ENCODE data around the gene CCDC85C.

The CCDC85C gene

DNA sequence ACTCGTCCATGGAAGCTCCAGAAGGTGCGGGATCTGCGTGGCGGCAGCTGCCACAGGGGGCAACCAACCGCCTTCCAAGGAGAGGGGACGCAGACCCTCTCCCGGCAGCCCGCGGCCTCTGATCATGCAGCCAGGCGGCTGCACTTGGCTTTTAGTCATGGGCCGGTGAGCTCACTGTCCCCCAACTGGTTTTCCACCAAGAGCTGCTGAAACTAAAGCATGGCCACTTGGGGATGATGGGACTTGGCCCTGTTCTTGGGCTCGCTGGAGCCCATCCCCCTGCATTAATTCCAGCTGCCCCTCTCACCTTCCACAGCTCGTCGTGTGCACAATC, 39.1 kb downstream of the CCDC85C start:
- peak overlapping the region in 4 of 21 experiments; percentile 1 to 64 (median 10) for H3K27ac ChIP-seq
- no peak overlapping the region for H3K4me3 ChIP-seq

DNA sequence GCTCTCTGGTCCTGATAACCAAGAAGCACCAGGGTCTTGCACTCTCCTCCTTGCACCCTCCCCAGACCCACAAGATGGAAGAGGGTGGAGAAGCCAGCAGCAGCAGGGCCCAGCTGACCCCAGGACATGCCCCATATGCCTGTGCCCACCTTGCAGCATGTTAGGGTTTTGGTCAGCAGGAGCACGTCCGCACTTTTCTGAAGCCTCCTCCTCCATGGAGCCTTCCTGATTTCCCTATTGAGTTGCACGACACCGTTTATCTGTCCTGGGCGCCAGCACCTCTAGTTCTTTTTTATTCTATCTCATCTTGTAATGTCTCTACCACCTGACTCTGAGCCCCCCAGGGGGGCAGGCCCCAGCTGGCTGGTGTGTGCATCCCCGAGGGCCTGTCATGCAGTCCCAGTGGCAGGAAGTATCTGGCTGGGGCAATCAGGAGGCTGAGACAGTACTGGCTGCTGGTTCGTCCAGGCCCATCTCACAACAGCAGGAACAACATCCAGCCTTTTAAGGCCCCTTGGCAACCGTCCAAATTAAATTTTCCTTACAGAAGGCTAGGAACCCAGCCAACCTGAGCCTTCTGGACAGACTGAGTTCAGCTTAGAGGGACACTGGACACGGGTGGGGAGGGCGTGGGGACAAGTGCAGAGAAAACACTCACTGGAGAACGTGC, 39.6 kb downstream of the CCDC85C start:
- Histone ChIP-seq H3K27ac (peak overlapping the region in 5 of 21 experiments; percentile 1 to 64 (median 12)), H3K4me3 (no peak overlapping the region)

DNA sequence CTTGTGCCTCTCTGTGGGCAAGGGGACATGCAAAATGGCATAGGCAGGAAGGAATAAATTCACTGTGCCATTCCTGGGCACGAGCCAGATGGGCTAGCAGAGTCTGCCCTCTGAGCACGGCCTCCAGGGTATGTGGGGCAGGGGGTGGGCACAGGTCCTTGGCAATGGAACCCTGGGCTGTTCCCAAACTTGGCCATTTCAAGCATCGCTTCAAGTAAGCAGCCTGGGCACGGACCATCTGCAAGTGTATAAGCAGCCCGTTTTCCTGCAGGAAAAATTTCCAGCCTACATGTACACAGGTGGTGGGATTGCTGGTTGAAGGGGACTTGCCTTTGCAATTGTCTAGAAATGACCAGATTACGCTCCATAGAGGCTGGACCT, 40.3 kb downstream of the CCDC85C start:
- no peak overlapping the region for H3K27ac ChIP-seq
- no peak overlapping the region for H3K4me3 ChIP-seq

DNA sequence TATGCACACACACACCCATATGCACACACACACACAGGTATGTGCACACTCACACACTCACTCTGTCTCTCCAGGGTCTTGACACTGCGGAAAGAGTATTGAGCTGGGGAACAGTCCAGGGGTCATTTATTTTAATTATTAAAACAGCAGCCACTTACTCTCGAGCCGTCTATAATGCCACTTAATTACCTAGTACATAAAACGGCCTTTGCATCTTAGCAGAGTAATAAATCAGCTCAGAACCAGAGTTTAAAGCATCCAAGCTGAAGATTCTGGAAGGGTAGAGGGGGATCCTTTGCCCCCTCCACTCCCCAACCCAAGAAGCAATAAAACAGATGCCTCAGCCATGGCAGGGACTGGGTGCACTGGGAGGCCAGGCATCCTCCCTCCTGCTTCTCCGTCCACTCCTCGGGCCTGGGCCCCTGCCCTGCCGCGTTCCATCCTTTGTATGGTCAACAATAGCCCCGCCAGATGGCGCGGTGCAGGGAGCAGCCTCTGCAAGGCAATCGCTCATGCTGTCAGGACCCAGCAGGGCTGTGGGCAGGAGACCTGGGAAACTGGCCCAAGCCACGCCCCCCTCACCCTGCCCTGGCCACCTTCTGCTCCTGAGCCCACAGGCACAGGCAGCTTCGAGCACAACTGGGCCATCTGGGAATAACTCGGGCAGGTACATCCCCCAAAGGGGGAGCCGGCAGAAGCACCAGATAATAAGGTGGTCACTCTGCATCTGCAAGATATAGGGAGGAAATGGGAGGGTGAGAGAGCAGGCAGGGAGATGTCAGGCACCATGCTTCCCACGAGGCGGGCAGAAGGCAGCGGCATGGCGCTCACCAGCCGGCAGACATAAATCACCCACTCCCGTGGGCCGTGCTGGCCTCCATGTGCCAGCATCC, 40.9 kb downstream of the CCDC85C start:
- no peak overlapping the region for H3K4me3 ChIP-seq
- H3K27ac ChIP-seq, result no peak overlapping the region

DNA sequence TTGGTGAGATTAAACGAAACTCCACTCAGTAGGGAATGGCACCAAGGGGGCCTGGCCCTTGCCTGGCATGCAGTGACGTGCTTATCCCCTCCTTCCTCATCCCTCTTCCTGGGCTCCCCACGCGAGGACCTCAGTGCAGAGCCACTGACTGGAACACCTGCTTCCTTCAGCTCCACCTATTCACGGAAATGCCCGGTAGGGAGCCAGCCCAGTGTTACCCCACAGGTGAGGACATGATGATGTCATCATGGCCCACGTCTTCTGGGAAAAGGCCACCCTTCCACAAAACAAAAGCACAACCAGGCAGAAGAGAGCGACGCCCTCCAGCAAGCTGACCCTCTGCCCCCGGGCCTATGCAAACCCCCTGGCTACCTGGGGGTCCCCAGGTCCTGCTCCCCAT, 42.1 kb downstream of the CCDC85C start:
- no peak overlapping the region for H3K4me3 ChIP-seq
- H3K27ac ChIP-seq, result peak overlapping the region in 14 of 21 experiments; percentile 7 to 70 (median 44)

DNA sequence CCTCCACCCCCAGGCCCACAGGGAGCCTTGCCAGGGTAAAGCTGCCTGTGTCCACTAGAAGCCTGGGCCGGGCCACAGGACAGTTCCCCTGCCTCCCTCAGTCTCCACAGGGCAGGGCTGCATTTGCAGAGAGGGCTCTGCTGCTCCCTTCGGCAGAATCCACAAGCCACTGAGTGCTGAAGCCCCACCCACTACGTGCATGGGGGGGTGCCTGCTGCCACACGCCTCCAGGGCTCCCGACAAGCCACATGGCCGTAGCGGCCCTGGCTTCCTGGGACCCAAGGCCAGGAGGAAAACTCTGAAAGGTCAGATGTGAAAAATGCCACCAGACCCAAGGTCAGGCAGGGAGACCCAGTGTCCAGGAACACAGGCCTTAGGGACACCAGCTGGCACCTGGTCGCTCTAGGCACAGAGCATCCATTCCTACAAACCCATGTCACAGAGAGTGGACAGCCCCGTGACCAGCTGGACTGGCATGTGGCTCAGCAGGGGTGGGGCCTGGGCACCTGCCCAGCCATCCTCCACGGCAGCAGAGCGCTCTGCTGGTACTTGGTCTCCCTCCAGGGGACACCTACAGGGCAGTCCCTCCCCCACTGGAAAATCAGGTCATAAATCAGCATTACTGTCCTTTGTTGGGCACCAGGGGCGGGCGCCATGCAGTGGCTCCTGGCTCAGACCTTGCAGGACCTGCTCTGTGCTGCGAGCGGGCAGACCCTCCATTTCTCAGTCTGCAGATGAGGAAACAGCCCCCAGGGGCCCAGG, 42.9 kb downstream of the CCDC85C start:
- peak overlapping the region in 14 of 21 experiments; percentile 7 to 70 (median 44) for H3K27ac ChIP-seq

DNA sequence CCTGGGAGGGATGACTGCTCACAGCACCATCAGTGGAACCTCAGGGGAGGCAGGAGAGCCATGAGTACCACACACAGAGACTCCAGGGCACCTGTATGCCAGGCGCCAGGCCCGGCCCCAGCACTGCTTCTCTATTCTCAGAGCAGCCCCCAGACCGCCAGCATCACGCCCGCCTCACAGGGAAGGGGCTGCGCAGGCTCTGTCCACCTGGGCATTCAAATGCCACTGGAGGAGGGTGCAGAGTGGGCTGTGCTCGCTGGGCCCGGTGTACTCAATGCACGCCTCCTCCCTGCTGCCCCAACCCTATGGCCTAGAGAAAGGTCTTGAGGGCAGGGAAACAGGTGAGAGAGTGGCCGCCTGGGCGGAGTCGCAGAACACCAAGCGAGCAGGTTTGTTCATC, 43.6 kb downstream of the CCDC85C start:
- no peak overlapping the region for H3K4me3 ChIP-seq
- peak overlapping the region in 3 of 21 experiments; percentile 7 to 52 (median 10) for H3K27ac ChIP-seq

More for the DNA sequence above, 42.9 kb downstream of the CCDC85C start:
- no peak overlapping the region for H3K4me3 ChIP-seq

DNA sequence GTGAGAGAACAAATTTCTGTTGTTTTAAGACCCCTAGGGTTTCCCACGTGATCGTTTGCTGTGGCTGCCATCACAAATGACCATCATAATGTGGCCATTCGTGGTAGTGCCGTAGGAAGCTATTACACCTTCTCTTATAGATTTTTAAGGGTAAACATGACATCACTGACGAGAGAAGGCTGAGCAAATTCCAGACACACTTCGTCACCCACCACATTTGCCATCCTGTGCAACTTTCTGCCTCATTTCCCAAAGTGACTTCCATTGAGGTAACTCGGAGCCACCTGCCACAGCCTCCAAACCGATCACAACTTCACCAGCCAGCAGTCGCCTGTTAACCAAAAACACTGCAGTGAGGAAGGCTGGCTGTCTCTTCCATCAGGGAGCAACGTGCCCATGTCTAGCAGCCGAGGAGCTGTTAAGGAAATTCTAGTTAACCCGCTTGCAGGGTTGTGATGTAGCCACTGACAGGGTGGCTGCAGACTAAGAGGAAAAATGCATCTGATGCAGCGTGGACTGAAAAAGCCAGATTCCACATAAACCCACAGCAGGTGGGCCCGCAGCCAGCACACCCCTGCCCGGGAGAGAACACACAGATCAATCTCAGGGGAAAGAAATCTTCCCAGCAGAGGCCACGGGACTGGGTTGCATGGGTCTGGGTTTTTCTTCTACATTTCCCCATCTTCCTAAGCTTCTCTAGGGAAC, 44.6 kb downstream of the CCDC85C start:
- Histone ChIP-seq H3K27ac (no peak overlapping the region), H3K4me3 (no peak overlapping the region)

DNA sequence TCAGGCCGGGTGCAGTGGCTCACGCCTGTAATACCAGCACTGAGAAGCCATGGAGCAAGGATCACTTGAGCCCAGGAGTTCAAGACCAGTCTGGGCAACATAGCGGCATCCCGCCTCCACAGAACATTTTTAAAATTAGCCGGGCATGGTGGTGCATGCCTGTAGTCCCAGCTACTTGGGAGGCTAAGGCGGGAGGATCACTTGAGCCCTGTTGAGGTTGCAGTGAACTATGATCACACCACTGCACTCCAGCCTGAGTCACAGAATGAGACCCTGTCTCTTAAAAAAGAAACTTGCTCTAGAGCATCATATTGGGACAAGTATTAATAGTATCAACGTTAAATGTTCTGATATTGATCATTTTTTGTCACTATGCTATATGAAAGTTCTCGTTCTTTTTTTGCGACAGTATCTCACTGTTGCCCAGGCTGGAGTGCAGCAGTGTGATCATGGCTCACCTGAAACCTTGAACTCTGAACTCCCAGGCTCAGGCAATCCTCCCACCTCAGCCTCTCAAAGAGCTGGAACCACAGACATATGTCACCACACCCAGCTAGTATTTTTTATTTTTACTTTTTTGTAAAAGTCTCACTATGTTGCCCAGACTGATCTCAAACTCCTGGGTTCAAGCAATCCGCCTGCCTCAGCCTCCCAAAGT, 47.7 kb downstream of the CCDC85C start:
- H3K4me3 ChIP-seq, result no peak overlapping the region
- no peak overlapping the region for H3K27ac ChIP-seq

DNA sequence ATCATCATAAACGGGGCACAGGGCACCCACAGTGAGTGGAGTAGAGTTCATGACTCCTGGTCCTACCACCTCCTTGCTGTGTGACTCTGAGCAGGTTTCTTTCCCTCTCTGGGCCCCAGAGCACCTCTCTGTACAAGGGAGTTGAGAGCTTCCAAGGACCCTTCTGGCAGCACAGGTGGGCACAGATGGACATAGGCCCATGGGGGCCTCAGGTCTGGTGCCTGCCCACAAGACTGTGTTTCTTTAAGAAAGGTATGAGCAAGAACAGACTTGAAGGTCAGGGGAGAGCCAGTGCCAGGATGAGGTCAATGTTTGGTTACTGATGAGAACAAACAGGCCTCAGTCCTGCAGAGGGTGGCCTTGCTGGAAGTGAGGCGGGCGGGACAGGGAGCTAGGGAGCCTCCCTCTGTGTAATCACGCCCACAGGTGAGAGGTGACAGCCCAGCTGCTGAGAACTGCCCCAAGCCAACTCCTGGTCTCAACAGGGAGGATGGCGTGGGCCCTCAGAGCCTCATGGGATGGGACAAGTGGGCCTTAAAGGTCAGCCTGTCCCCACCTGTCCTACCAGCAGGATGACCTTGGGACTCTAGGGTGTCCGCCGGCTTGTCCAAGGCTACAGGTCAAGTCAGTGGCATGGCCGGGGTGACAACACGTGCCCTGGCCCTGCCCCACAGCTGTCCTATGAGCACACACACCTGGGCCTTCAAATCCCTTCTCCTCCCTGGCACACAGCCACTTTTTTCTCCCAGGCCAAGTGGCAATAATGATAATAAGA, 49.1 kb downstream of the CCDC85C start:
- Histone ChIP-seq H3K4me3 (no peak overlapping the region), H3K27ac (peak overlapping the region in 2 of 21 experiments; percentile 48 to 59)

DNA sequence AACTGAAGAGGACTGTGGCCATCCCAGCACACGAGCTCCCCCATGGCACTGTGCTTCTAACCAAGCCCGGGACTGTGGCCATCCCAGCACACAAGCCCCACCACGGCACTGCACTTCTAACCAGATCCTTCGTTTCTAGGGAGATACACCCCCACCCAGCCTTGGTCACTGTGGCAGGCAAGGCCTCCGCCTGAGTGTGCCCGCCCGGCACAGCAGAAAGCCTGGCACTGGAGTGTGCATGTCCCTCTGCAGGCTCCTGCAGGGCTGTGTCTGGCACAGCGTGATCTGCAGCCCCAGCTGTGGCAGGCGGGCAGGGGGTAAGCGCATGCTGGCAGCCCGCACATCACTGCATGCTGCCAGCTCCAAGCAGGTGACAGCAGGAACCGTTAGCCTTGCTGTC, 49.8 kb downstream of the CCDC85C start:
- Histone ChIP-seq H3K27ac (peak overlapping the region in 4 of 21 experiments; percentile 11 to 59 (median 34)), H3K4me3 (no peak overlapping the region)

DNA sequence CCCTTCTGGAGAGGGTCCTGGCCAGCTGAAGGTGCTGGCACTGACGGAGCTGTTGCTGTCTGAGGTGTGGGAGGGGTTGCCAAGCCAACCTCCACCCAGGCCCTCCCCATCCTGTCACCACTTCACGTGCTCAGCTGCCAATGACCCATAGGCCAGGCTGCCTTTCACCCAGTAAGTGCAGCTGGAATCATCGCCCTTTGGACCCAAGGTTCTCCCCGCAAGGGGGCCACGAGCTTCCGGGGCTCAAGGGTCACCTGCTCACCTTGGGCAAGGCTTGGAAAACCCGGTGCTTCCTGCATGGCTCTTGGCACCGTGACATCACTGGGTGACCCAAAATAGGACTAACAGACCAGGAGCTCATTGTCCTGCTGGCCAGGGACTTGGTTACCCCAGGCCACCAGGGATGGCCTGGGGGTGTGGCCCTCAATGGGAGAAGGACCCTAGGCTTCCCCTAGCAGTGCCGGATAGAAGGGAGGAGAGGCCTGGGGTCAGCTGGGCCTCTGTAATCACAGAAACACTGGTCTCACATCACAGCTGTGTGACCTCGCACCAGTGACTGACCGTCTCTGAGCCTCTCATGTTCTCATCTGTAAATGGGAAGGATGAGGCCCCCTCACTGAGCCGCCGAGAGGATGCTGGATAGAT, 51.3 kb downstream of the CCDC85C start:
- no peak overlapping the region for H3K4me3 ChIP-seq
- H3K27ac ChIP-seq, result peak overlapping the region in 1 of 21 experiments; percentile 30

DNA sequence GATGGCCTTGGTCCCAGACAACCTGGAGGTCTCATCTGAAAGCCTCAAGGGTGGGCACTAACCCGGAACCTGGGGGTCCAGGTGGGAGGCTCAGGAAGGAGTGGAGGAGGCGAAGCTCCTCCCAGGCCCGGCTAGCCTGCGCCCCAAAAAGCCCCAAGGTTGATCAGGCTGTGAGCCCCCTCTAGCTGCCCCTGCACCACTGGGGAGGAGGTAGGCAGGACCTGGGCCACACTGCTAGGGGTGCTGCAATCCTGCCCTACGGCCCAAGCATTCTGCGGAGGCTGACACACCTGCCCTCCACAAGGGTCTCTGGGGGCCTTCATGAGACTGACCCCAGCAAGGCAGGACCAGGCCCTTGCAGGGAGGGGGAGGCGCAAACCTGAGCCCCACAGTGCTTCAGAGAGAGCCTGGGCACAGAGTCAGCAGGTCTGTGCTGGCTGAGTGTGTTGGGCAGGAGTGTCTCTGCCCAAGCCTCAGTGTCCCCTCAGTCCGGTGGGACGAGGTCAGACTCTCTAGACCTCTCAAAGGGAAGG, 51.9 kb downstream of the CCDC85C start:
- Histone ChIP-seq H3K27ac (peak overlapping the region in 2 of 21 experiments; percentile 29 to 30), H3K4me3 (no peak overlapping the region)

DNA sequence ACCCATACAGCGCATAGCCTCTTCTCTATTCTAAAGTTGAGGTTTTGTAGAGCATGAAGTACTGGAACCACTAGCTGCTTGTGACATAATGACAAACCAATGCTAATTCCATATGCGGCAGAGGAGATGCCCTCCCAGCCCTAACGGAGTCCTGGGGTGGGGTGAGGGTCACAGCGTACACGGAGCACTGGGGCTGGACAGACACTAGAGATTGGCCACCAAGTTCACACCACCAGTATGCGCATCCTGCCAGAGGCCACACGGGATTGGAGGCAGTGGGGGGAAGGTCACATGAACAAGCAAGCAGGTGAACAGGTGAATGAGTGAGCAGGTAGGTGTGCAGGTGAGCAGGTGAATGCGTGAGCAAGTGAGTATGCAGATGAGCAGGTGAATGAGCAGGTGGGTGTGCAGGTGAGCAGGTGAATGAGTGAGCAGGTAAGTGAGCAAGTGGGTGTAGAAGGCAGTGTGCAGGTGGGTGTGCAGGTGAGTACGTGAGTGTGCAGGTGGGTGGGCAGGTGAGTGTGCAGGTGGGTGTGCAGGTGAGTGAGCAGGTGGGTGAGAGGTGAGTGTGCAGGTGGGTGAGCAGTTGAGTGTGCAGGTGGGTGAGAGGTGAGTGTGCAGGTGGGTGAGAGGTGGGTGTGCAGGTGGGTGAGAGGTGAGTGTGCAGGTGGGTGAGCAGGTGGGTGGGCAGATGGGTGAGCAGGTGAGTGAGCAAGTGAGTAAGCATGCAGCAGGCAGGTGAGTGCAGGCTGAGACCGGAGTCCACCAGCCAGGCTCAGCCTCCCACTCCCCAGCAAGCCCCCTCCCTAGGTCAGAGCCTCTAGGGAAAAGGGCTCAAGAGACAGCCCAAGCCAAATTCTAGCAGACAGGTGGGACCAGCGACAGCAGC, 52.7 kb downstream of the CCDC85C start:
- Histone ChIP-seq H3K27ac (peak overlapping the region in 2 of 21 experiments; percentile 29 to 30), H3K4me3 (no peak overlapping the region)

DNA sequence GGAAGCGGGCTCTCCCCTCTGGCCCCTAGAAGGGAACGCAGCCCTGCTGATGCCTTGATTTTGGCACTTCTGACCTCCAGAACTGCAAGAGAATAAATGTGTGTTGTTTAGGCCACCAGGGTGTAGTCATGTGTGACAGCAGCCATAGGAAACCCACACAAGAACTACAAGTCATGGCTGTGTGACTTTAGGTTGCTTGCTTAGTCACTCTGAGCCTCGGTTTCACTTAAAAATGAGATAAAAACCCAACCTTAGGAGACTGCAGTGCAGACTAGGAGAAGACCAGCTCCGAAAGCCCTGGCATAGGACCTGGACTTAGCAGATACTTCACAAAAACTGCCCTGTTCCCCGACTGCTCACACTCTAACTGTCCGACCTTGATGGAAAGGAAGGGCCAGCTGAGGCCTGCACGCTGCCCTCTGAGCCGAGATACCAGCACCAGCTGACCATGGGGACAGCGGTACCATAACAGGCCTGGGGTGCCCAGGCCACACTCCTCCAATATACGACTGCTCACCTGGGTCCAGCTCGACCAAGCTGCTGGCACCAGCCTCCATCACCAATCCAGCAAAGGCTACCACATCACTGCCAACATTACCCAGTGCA, 53.5 kb downstream of the CCDC85C start:
- peak overlapping the region in 1 of 21 experiments; percentile 22 for H3K27ac ChIP-seq
- no peak overlapping the region for H3K4me3 ChIP-seq

DNA sequence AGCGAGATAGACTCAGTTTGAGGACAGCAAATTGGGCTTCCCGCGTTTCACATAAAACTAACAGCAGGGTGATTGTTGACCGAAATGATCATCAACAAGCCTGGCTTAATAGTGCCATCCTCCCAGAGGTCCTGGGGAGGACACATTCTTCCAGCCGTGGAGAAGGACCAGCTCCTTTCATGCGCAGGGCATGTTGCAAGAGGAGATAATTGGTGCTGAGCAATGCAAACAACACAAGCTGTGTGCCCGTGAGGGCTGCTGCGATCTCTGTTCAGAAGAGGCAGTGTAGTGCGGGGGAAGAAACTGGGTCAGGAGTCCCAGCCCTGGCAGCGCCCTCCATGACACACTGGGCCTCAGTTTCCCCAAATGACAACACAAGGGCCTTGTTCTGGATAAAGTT, 54.3 kb downstream of the CCDC85C start:
- Histone ChIP-seq H3K4me3 (no peak overlapping the region), H3K27ac (peak overlapping the region in 5 of 21 experiments; percentile 22 to 54 (median 42))
